ENCODE data around the gene WDR36.

DNA sequence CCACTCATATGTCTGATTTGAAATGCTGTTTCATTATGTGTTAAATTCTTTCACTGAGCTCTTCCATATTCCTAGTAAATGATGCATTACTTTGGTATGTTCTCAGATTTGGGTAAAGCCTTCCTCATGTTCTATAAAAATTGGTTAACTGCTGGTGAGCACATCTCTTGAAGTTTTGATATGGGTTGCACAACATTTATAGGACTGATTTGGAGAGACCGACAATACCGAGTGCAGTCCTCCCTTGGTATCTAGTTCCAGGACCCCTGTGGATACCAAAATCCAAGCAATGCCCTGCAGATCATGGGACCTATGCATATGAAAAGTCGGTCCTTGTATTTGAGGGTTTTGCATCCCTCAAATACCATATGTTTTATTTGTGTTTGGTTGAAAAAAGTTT, 37.8 kb downstream of the WDR36 start:
- TF ChIP-seq, protein P1, sequence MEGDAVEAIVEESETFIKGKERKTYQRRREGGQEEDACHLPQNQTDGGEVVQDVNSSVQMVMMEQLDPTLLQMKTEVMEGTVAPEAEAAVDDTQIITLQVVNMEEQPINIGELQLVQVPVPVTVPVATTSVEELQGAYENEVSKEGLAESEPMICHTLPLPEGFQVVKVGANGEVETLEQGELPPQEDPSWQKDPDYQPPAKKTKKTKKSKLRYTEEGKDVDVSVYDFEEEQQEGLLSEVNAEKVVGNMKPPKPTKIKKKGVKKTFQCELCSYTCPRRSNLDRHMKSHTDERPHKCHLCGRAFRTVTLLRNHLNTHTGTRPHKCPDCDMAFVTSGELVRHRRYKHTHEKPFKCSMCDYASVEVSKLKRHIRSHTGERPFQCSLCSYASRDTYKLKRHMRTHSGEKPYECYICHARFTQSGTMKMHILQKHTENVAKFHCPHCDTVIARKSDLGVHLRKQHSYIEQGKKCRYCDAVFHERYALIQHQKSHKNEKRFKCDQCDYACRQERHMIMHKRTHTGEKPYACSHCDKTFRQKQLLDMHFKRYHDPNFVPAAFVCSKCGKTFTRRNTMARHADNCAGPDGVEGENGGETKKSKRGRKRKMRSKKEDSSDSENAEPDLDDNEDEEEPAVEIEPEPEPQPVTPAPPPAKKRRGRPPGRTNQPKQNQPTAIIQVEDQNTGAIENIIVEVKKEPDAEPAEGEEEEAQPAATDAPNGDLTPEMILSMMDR (IDR thresholded peaks at IDR 0.05; ENCODE audit: low read depth, low read length): no peak
- TF ChIP-seq EZH2phosphoT487 (IDR thresholded peaks at IDR 0.05; ENCODE audit: low read depth): no peak

Data from OCI-LY3 (cell line).